ENCODE data around the gene TXNRD2.
"Not testable (repeated sequence)": the region's sequence is repeated elsewhere in the genome, so short reads cannot be mapped to it uniquely, and the experiment has no call there.

Gene TXNRD2

GRCh38 chr22:19935123-19935718 lies 6.4 kb downstream of the TXNRD2 start:
- not testable (repeated sequence) for H3K9ac ChIP-seq (ENCODE audit: low read depth, low read length); H3K9me3 ChIP-seq (ENCODE audit: insufficient read depth, low read depth, low read length); H3K27ac ChIP-seq (ENCODE audit: low read depth, low read length); H3K36me3 ChIP-seq (ENCODE audit: insufficient read depth, low read length); H3K4me3 ChIP-seq (ENCODE audit: low read length); H3K4me1 ChIP-seq (ENCODE audit: insufficient read depth, low read length); H3K27me3 ChIP-seq (ENCODE audit: insufficient read depth, low read length)
- 95% methylated on average over 9 of the region's 11 CpGs for WGBS

GRCh38 chr22:19933341-19934241 lies 8.0 kb downstream of the TXNRD2 start:
- H3K36me3 ChIP-seq (ENCODE audit: insufficient read depth, low read length), result no peaks in the 10 kb centered on the region
- WGBS, result 84% methylated on average over 9 of the region's 9 CpGs
- H3K4me1 ChIP-seq (ENCODE audit: insufficient read depth, low read length), result no peaks in the 10 kb centered on the region

GRCh38 chr22:19932367-19933206 lies 9.0 kb downstream of the TXNRD2 start:
- Histone ChIP-seq H3K9ac (ENCODE audit: low read depth, low read length) (no peak overlapping the region), H3K4me3 (ENCODE audit: low read length) (no peak overlapping the region), H3K27ac (ENCODE audit: low read depth, low read length) (no peak overlapping the region), H3K4me1 (ENCODE audit: insufficient read depth, low read length) (no peaks in the 10 kb centered on the region), H3K9me3 (ENCODE audit: insufficient read depth, low read depth, low read length) (0 out of 2 replicates have a peak, but pooled peaks cover 5% of the 10 kb centered on the region), H3K36me3 (ENCODE audit: insufficient read depth, low read length) (no peaks in the 10 kb centered on the region), H3K27me3 (ENCODE audit: insufficient read depth, low read length) (no peaks in the 10 kb centered on the region)
- WGBS, result 92% methylated on average over 12 of the region's 12 CpGs

More at GRCh38 chr22:19933341-19934241, 8.0 kb downstream of the TXNRD2 start:
- Histone ChIP-seq H3K9me3 (ENCODE audit: insufficient read depth, low read depth, low read length) (0 out of 2 replicates have a peak, but pooled peaks cover 5% of the 10 kb centered on the region), H3K4me3 (ENCODE audit: low read length) (no peak overlapping the region), H3K27ac (ENCODE audit: low read depth, low read length) (no peak overlapping the region), H3K9ac (ENCODE audit: low read depth, low read length) (no peak overlapping the region), H3K27me3 (ENCODE audit: insufficient read depth, low read length) (no peaks in the 10 kb centered on the region)

GRCh38 chr22:19931514-19931913 lies 10.1 kb downstream of the TXNRD2 start:
- Histone ChIP-seq H3K9ac (ENCODE audit: low read depth, low read length) (no peak overlapping the region), H3K4me3 (ENCODE audit: low read length) (no peak overlapping the region), H3K27ac (ENCODE audit: low read depth, low read length) (no peak overlapping the region), H3K9me3 (ENCODE audit: insufficient read depth, low read depth, low read length) (0 out of 2 replicates have a peak, but pooled peaks cover 5% of the 10 kb centered on the region), H3K36me3 (ENCODE audit: insufficient read depth, low read length) (no peaks in the 10 kb centered on the region), H3K27me3 (ENCODE audit: insufficient read depth, low read length) (no peaks in the 10 kb centered on the region), H3K4me1 (ENCODE audit: insufficient read depth, low read length) (no peaks in the 10 kb centered on the region)
- WGBS, result 94% methylated on average over 8 of the region's 8 CpGs

- H3K36me3 ChIP-seq (ENCODE audit: insufficient read depth, low read length), result no peaks in the 10 kb centered on the region
- H3K9me3 ChIP-seq (ENCODE audit: insufficient read depth, low read depth, low read length), result 0 out of 2 replicates have a peak, but pooled peaks cover 5% of the 10 kb centered on the region
- H3K4me1 ChIP-seq (ENCODE audit: insufficient read depth, low read length), result no peaks in the 10 kb centered on the region
- no peaks in the 10 kb centered on the region for H3K27me3 ChIP-seq (ENCODE audit: insufficient read depth, low read length)
- H3K4me3 ChIP-seq (ENCODE audit: low read length), result no peak overlapping the region
- 91% methylated on average over 21 of the region's 21 CpGs for WGBS
- no peak overlapping the region for H3K9ac ChIP-seq (ENCODE audit: low read depth, low read length)
- no peak overlapping the region for H3K27ac ChIP-seq (ENCODE audit: low read depth, low read length)
These were observed 10.8 kb downstream of the TXNRD2 start for GRCh38 chr22:19930551-19931486.

- H3K9me3 ChIP-seq (ENCODE audit: insufficient read depth, low read depth, low read length), result 0 out of 2 replicates have a peak, but pooled peaks cover 3% of the 10 kb centered on the region
- no peak overlapping the region for H3K4me3 ChIP-seq (ENCODE audit: low read length)
- no peaks in the 10 kb centered on the region for H3K36me3 ChIP-seq (ENCODE audit: insufficient read depth, low read length)
- WGBS, result 94% methylated on average over 21 of the region's 21 CpGs
- no peaks in the 10 kb centered on the region for H3K4me1 ChIP-seq (ENCODE audit: insufficient read depth, low read length)
- no peak overlapping the region for H3K27ac ChIP-seq (ENCODE audit: low read depth, low read length)
- H3K9ac ChIP-seq (ENCODE audit: low read depth, low read length), result no peak overlapping the region
- H3K27me3 ChIP-seq (ENCODE audit: insufficient read depth, low read length), result no peaks in the 10 kb centered on the region
These were observed 11.8 kb downstream of the TXNRD2 start for GRCh38 chr22:19929586-19930550.

GRCh38 chr22:19928207-19928606 lies 13.4 kb downstream of the TXNRD2 start:
- no peaks in the 10 kb centered on the region for H3K9me3 ChIP-seq (ENCODE audit: insufficient read depth, low read depth, low read length)
- H3K27me3 ChIP-seq (ENCODE audit: insufficient read depth, low read length), result no peaks in the 10 kb centered on the region
- no peak overlapping the region for H3K27ac ChIP-seq (ENCODE audit: low read depth, low read length)
- H3K4me3 ChIP-seq (ENCODE audit: low read length), result no peak overlapping the region
- no peaks in the 10 kb centered on the region for H3K36me3 ChIP-seq (ENCODE audit: insufficient read depth, low read length)
- no peak overlapping the region for H3K9ac ChIP-seq (ENCODE audit: low read depth, low read length)
- no peaks in the 10 kb centered on the region for H3K4me1 ChIP-seq (ENCODE audit: insufficient read depth, low read length)
- WGBS, result 95% methylated on average over 11 of the region's 11 CpGs

GRCh38 chr22:19927696-19928095 lies 13.9 kb downstream of the TXNRD2 start:
- Histone ChIP-seq H3K27me3 (ENCODE audit: insufficient read depth, low read length) (no peaks in the 10 kb centered on the region), H3K36me3 (ENCODE audit: insufficient read depth, low read length) (no peaks in the 10 kb centered on the region), H3K4me1 (ENCODE audit: insufficient read depth, low read length) (no peaks in the 10 kb centered on the region), H3K4me3 (ENCODE audit: low read length) (no peak overlapping the region), H3K9ac (ENCODE audit: low read depth, low read length) (no peak overlapping the region), H3K27ac (ENCODE audit: low read depth, low read length) (no peak overlapping the region), H3K9me3 (ENCODE audit: insufficient read depth, low read depth, low read length) (no peaks in the 10 kb centered on the region)
- WGBS, result 93% methylated on average over 6 of the region's 7 CpGs

GRCh38 chr22:19926028-19926427 lies 15.6 kb downstream of the TXNRD2 start:
- not testable (repeated sequence) for H3K4me1 ChIP-seq (ENCODE audit: insufficient read depth, low read length); H3K9ac ChIP-seq (ENCODE audit: low read depth, low read length); H3K4me3 ChIP-seq (ENCODE audit: low read length); H3K9me3 ChIP-seq (ENCODE audit: insufficient read depth, low read depth, low read length); H3K27me3 ChIP-seq (ENCODE audit: insufficient read depth, low read length); H3K36me3 ChIP-seq (ENCODE audit: insufficient read depth, low read length); H3K27ac ChIP-seq (ENCODE audit: low read depth, low read length)
- 84% methylated on average over 11 of the region's 11 CpGs for WGBS

All from HUES64 (cell line).